Measurements from ENCODE around the gene SYT17.

SYT17 gene

DNA sequence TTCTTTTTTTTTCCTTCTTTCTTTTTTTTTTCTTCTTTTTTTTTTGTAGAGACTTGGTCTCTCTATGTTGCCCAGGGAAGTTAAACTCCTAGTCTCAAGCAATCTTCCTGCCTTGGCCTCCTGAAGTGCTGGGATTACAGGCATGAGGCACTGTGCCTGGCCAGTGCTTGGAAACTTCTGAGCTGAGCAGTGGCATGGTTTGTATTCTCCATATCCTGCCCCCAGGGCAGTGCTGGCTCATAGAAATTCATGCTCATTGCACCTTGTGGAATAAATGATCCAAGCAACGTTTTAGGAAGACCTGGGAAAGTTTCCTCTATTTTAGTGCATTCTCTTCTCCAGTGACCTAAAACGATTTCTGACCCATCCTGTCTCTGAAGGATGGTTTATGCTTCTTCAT, 16.7 kb upstream of the SYT17 start:
- H3K36me3 ChIP-seq (ENCODE audit: control insufficient read depth in 2 of 2, insufficient read depth in 1 of 2, low read length in 2 of 2) = no peaks in the 10 kb centered on the region
- ChIA-PET POLR2A (no interaction called here), CTCF (interaction anchor here (0.6 kb wide), 1 partner anchor 178 kb away, joined by 3 read pairs; no protein-coding TSS in a partner anchor)
- TF ChIP-seq ZNF843 (tag by site-specific recombination; IDR thresholded peaks at IDR 0.05) (no peak), ZNF558 (tag by site-specific recombination; IDR thresholded peaks at IDR 0.05) (no peak), ZNF600 (tag by site-specific recombination; IDR thresholded peaks at IDR 0.05) (no peak), ZSCAN23 (tag by site-specific recombination; IDR thresholded peaks at IDR 0.05) (no peak), ZFP69B (tag by site-specific recombination; IDR thresholded peaks at IDR 0.05) (no peak), ZNF777 (tag by site-specific recombination; IDR thresholded peaks at IDR 0.05; ENCODE audit: borderline replicate concordance) (no peak), ZNF292 (tag by site-specific recombination; IDR thresholded peaks at IDR 0.05; ENCODE audit: borderline replicate concordance, low read depth) (no peak), REPIN1 (tag by site-specific recombination; IDR thresholded peaks at IDR 0.05; ENCODE audit: low read depth) (no peak), ZNF274 (IDR thresholded peaks at IDR 0.05; ENCODE audit: low read length) (no peak), ZNF274 (tag by site-specific recombination; IDR thresholded peaks at IDR 0.05; ENCODE audit: borderline replicate concordance) (no peak), GLIS1 (tag by site-specific recombination; IDR thresholded peaks at IDR 0.05) (no peak), ZBTB20 (tag by site-specific recombination; IDR thresholded peaks at IDR 0.05) (no peak)
- TF ChIP-seq, protein P1, sequence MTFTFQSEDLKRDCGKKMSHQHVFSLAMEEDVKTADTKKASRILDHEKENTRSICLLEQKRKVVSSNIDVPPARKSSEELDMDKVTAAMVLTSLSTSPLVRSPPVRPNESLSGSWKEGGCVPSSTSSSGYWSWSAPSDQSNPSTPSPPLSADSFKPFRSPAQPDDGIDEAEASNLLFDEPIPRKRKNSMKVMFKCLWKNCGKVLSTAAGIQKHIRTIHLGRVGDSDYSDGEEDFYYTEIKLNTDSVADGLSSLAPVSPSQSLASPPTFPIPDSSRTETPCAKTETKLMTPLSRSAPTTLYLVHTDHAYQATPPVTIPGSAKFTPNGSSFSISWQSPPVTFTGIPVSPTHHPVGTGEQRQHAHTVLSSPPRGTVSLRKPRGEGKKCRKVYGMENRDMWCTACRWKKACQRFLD (tag by site-specific recombination; IDR thresholded peaks at IDR 0.05) = no peak
- H3K9me3 ChIP-seq (ENCODE audit: control insufficient read depth, insufficient read depth, low read depth, low read length) = no peaks in the 10 kb centered on the region
- H3K4me3 ChIP-seq (ENCODE audit: low read depth, low read length) = no peak overlapping the region
- no peaks in the 10 kb centered on the region for H3K4me1 ChIP-seq (ENCODE audit: control insufficient read depth, insufficient read depth, low read length)
- H3K27ac ChIP-seq (ENCODE audit: extremely low read depth, low read depth, low read length) = no peak overlapping the region

DNA sequence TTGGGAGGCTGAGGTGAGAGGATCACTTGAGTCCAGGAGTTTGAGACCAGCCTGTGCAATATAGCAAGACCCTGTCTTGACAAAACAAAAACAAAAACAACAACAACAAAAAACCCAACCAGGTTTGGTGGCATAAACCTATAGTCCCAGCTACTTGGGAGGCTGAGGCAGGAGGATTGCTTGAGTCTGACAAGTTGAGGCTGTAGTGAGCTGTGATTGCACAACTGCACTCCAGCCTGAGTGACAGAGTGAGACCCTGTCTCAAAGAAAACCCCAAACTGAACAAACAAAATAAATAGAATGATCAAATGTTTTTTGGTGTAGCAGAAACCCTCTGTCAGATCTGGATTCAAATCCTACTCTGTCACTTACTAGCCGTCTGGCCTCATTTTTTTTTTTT, 16.0 kb upstream of the SYT17 start:
- Histone ChIP-seq H3K9me3 (ENCODE audit: control insufficient read depth, insufficient read depth, low read depth, low read length) (no peaks in the 10 kb centered on the region), H3K4me1 (ENCODE audit: control insufficient read depth, insufficient read depth, low read length) (no peaks in the 10 kb centered on the region), H3K27ac (ENCODE audit: extremely low read depth, low read depth, low read length) (no peak overlapping the region), H3K36me3 (ENCODE audit: control insufficient read depth in 2 of 2, insufficient read depth in 1 of 2, low read length in 2 of 2) (no peaks in the 10 kb centered on the region), H3K4me3 (ENCODE audit: low read depth, low read length) (no peak overlapping the region)
- CTCF ChIA-PET = interaction anchor here (0.6 kb wide), 1 partner anchor 177 kb away, joined by 3 read pairs; no protein-coding TSS in a partner anchor
- POLR2A ChIA-PET = no interaction called here
- TF ChIP-seq MZF1 (tag by site-specific recombination; IDR thresholded peaks at IDR 0.05; ENCODE audit: borderline replicate concordance) (no peak), ZNF37A (tag by site-specific recombination; IDR thresholded peaks at IDR 0.05) (no peak), ZNF664 (tag by site-specific recombination; IDR thresholded peaks at IDR 0.05) (no peak), ZNF654 (tag by site-specific recombination; IDR thresholded peaks at IDR 0.05; ENCODE audit: low read depth) (no peak), ZNF423 (tag by site-specific recombination; IDR thresholded peaks at IDR 0.05) (no peak), ZNF121 (tag by site-specific recombination; IDR thresholded peaks at IDR 0.05) (no peak), ZNF23 (tag by site-specific recombination; IDR thresholded peaks at IDR 0.05; ENCODE audit: borderline replicate concordance) (no peak), ZNF311 (tag by site-specific recombination; IDR thresholded peaks at IDR 0.05; ENCODE audit: borderline replicate concordance) (no peak)
- TF ChIP-seq, protein P2, sequence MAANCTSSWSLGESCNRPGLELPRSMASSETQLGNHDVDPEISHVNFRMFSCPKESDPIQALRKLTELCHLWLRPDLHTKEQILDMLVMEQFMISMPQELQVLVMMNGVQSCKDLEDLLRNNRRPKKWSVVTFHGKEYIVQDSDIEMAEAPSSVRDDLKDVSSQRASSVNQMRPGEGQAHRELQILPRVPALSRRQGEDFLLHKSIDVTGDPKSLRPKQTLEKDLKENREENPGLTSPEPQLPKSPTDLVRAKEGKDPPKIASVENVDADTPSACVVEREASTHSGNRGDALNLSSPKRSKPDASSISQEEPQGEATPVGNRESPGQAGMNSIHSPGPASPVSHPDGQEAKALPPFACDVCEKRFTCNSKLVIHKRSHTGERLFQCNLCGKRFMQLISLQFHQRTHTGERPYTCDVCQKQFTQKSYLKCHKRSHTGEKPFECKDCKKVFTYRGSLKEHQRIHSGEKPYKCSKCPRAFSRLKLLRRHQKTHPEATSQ (tag by site-specific recombination; IDR thresholded peaks at IDR 0.05) = no peak
- TF ChIP-seq, protein P3, sequence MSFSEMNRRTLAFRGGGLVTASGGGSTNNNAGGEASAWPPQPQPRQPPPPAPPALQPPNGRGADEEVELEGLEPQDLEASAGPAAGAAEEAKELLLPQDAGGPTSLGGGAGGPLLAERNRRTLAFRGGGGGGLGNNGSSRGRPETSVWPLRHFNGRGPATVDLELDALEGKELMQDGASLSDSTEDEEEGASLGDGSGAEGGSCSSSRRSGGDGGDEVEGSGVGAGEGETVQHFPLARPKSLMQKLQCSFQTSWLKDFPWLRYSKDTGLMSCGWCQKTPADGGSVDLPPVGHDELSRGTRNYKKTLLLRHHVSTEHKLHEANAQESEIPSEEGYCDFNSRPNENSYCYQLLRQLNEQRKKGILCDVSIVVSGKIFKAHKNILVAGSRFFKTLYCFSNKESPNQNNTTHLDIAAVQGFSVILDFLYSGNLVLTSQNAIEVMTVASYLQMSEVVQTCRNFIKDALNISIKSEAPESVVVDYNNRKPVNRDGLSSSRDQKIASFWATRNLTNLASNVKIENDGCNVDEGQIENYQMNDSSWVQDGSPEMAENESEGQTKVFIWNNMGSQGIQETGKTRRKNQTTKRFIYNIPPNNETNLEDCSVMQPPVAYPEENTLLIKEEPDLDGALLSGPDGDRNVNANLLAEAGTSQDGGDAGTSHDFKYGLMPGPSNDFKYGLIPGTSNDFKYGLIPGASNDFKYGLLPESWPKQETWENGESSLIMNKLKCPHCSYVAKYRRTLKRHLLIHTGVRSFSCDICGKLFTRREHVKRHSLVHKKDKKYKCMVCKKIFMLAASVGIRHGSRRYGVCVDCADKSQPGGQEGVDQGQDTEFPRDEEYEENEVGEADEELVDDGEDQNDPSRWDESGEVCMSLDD (tag by site-specific recombination; IDR thresholded peaks at IDR 0.05) = no peak
- TF ChIP-seq, protein P4, sequence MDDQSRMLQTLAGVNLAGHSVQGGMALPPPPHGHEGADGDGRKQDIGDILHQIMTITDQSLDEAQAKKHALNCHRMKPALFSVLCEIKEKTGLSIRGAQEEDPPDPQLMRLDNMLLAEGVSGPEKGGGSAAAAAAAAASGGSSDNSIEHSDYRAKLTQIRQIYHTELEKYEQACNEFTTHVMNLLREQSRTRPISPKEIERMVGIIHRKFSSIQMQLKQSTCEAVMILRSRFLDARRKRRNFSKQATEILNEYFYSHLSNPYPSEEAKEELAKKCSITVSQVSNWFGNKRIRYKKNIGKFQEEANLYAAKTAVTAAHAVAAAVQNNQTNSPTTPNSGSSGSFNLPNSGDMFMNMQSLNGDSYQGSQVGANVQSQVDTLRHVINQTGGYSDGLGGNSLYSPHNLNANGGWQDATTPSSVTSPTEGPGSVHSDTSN (CRISPR knock-in tag; IDR thresholded peaks at IDR 0.05) = no peak
